NCI-H526 treated with DMSO at 0.1 percent for 48 hours (cell line): ENCODE results near the gene SRL.
A peak's percentile ranks its signal among the peaks of the same experiment; 100 is the strongest.
"Not testable (repeated sequence)": the region's sequence is repeated elsewhere in the genome, so short reads cannot be mapped to it uniquely, and the experiment has no call there.

Experiments used
- DNase-seq: peaks from one replicate; lab custom pipeline; 2025; lab: John Stamatoyannopoulos, UW

The SRL gene

GRCh38 chr16:4226251-4227039 lies 15.4 kb downstream of the SRL start:
- DNase-seq = no peak

GRCh38 chr16:4225075-4225474 lies 16.8 kb downstream of the SRL start:
- no peak for DNase-seq

- DNase-seq = no peak
Observed at GRCh38 chr16:4220358-4220757, 21.5 kb downstream of the SRL start.

- no peak for DNase-seq
Observed at GRCh38 chr16:4218202-4218601, 23.7 kb downstream of the SRL start.

GRCh38 chr16:4217204-4218131 lies 24.4 kb downstream of the SRL start:
- DNase-seq = no peak

- no peak for DNase-seq
Observed at GRCh38 chr16:4216596-4216995, 25.3 kb downstream of the SRL start.

- DNase-seq = no peak
Observed at GRCh38 chr16:4215106-4215505, 26.8 kb downstream of the SRL start.

GRCh38 chr16:4214215-4214621 lies 27.7 kb downstream of the SRL start:
- DNase-seq = peak; percentile 36

- DNase-seq = no peak
Observed at GRCh38 chr16:4213737-4214136, 28.1 kb downstream of the SRL start.

- no peak for DNase-seq
Observed at GRCh38 chr16:4212934-4213296, 29.0 kb downstream of the SRL start.

- DNase-seq = no peak
Observed at GRCh38 chr16:4212211-4212933, 29.5 kb downstream of the SRL start.

- not testable (repeated sequence) for DNase-seq
Observed at GRCh38 chr16:4211445-4212210, 30.3 kb downstream of the SRL start.

GRCh38 chr16:4209666-4210065 lies 32.2 kb downstream of the SRL start:
- no peak for DNase-seq

GRCh38 chr16:4208341-4208751 lies 33.5 kb downstream of the SRL start:
- DNase-seq = no peak

- DNase-seq = no peak
Observed at GRCh38 chr16:4207683-4208340, 34.1 kb downstream of the SRL start.

GRCh38 chr16:4207229-4207628 lies 34.7 kb downstream of the SRL start:
- no peak for DNase-seq

- no peak for DNase-seq
Observed at GRCh38 chr16:4206680-4207079, 35.2 kb downstream of the SRL start.

- no peak for DNase-seq
Observed at GRCh38 chr16:4205971-4206370, 35.9 kb downstream of the SRL start.

GRCh38 chr16:4204521-4204920 lies 37.4 kb downstream of the SRL start:
- no peak for DNase-seq

GRCh38 chr16:4203748-4204147 lies 38.1 kb downstream of the SRL start:
- DNase-seq = no peak
